Measurements from ENCODE around the gene STEAP3.

STEAP3 gene

DNA sequence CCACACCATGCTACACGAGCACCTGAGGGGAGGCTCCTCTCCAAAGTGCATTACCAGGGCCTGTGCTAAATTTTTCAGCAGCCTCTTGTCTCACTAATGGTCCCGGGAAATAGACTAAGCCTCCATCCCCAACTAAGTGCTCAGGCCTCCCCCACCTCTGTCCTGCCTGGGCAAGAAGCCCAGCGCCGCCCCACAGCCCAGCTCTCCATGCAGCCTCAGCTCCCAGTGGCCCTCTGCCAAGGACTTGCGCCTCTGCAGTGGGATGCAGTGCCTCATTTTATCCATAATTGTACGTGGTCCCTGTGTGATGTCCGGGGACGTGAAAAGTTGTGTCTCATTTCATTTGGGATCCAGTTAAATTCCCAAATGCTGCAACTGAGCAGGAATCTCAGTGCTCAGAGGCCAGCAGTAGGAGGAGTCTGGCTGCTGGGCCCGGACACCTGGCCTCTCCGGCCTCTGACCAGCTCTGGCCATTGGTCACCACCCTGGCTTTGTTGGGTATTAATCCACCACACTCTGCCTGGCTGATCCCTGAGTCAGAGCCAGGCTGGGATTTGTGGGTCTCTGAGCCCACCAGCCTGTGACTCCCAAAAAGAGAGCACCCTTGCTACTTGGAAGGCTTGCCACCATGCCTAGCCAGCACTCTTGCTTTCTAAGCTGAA is 11.4 kb upstream of the STEAP3 start:
- POLR2A ChIA-PET: no interaction called here
- DNase-seq (ENCODE audit: low read depth, low spot score): no peak
- no peak for TF ChIP-seq CTCF (IDR thresholded peaks at IDR 0.05; ENCODE audit: insufficient read depth, low read length, missing control alignments)
- CTCF ChIA-PET: interaction anchor here (0.8 to 2.9 kb wide), 3 partner anchors 11 to 79 kb away, joined by 3 to 13 read pairs (median 4); no protein-coding TSS in a partner anchor
- H3K4me3 ChIP-seq (ENCODE audit: low read depth, low read length): no peak overlapping the region

- no peak for TF ChIP-seq CTCF (IDR thresholded peaks at IDR 0.05; ENCODE audit: insufficient read depth, low read length, missing control alignments)
- H3K4me3 ChIP-seq (ENCODE audit: low read depth, low read length): no peak overlapping the region
- ChIA-PET CTCF (interaction anchor here (0.6 to 2.9 kb wide), 3 partner anchors 42 to 77 kb away, joined by 3 to 13 read pairs (median 3); no protein-coding TSS in a partner anchor), POLR2A (no interaction called here)
- DNase-seq (ENCODE audit: low read depth, low spot score): no peak
These were observed 9.1 kb upstream of the STEAP3 start for GRCh38 chr2:119214453-119215037.

DNA sequence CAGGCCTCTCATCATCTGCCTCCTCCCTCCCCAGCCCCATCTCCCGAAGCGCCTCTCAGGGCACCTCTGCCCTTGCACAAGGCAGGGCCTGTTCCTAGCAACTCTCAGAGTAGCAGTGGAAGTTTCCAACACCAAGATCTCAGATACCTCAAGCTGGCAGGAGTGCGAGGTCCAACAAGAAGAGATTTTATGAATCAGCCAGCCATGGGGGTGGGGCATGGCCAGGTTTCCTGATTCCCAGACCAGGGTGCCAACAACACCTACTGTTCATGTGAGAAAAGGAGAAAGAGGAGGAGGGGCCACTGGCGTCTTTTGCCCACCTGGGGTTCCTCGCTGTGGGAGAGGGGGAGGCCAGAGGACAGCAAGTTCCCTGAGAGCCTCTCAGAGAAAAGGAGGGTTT is 6.6 kb upstream of the STEAP3 start:
- POLR2A ChIA-PET: no interaction called here
- H3K4me3 ChIP-seq (ENCODE audit: low read depth, low read length): no peak overlapping the region
- no peak for DNase-seq (ENCODE audit: low read depth, low spot score)

GRCh38 chr2:119218478-119219064 is 5.1 kb upstream of the STEAP3 start:
- CTCF ChIA-PET: interaction anchor here (0.7 to 8.1 kb wide), 24 partner anchors 7 to 423 kb away, joined by 3 to 122 read pairs (median 4); no protein-coding TSS in a partner anchor
- POLR2A ChIA-PET: no interaction called here
- H3K4me3 ChIP-seq (ENCODE audit: low read depth, low read length): no peak overlapping the region
- TF ChIP-seq CTCF (IDR thresholded peaks at IDR 0.05; ENCODE audit: insufficient read depth, low read length, missing control alignments): peak; percentile 73
- no peak for DNase-seq (ENCODE audit: low read depth, low spot score)

More for the DNA sequence above, 6.6 kb upstream of the STEAP3 start:
- no peak for TF ChIP-seq CTCF (IDR thresholded peaks at IDR 0.05; ENCODE audit: insufficient read depth, low read length, missing control alignments)
- CTCF ChIA-PET: interaction anchor here (1.0 to 8.1 kb wide), 2 partner anchors 74 to 96 kb away, joined by 4 to 122 read pairs; no protein-coding TSS in a partner anchor

DNA sequence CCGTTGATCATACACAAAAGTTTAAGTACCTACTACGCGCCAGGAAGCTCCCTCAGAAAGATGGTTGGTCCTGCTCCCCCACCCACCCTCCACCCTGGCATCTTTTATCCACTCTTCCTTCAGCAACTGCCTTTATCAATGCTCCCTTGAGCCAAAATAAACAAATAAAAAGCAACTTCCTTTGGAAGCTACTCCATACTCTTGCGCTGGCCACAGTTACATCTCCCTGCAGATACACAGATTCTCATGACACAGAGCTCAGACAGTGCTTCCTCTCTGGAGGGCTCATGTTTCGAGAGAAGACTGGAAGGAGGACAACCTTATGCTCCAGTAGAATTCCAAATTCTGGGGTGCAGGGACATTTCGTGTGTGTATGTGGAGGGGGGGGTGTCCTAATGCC is 3.8 kb upstream of the STEAP3 start:
- DNase-seq (ENCODE audit: low read depth, low spot score): no peak
- TF ChIP-seq CTCF (IDR thresholded peaks at IDR 0.05; ENCODE audit: insufficient read depth, low read length, missing control alignments): no peak
- CTCF ChIA-PET: interaction anchor here (1.1 to 8.1 kb wide), 16 partner anchors 9 to 259 kb away, joined by 3 to 122 read pairs (median 6); no protein-coding TSS in a partner anchor
- H3K4me3 ChIP-seq (ENCODE audit: low read depth, low read length): no peak overlapping the region
- POLR2A ChIA-PET: no interaction called here

Data from AG04449 (cell line).